HepG2 (cell line): ENCODE measurements around the gene PCBP2. TPM values are rescaled to one million over a fixed set of nuclear protein-coding genes. Genes with fewer than 3 reads are reported as not detected.
A peak's percentile ranks its signal among the peaks of the same experiment; 100 is the strongest.

Experiments
- ARNTL ChIP-seq: sonication (generic); formaldehyde crosslinking; IDR thresholded peaks from 2 replicates; pipeline ENCODE4 v1.4.0; 2020; ENCODE audit warnings: mild to moderate bottlenecking, missing genetic modification reagents
- ETS1 ChIP-seq: sonication (generic); formaldehyde crosslinking; IDR thresholded peaks from 2 replicates; pipeline ENCODE4 v1.4.0; 2020; ENCODE audit warnings: missing genetic modification reagents
- FUBP1 ChIP-seq: sonication (generic); formaldehyde crosslinking; IDR thresholded peaks from 2 replicates; pipeline ENCODE4 v1.5.1; 2020; ENCODE audit warnings: missing genetic modification reagents, mild to moderate bottlenecking, borderline replicate concordance
- GRHL1 ChIP-seq: sonication (generic); formaldehyde crosslinking; conservative IDR thresholded peaks from 2 replicates; pipeline ENCODE4 v1.8.0; 2022; ENCODE audit warnings: missing genetic modification reagents
- IRF2 ChIP-seq: IDR thresholded peaks from 2 replicates; pipeline ENCODE4 v1.6.1; 2018; ENCODE audit warnings: missing genetic modification reagents, missing compliant biosample characterization
- KAT7 ChIP-seq: IDR thresholded peaks from 2 replicates; pipeline ENCODE4 v1.6.1; 2018; ENCODE audit warnings: borderline replicate concordance, missing compliant biosample characterization
- ONECUT2 ChIP-seq: sonication (generic); formaldehyde crosslinking; IDR thresholded peaks from 2 replicates; pipeline ENCODE4 v1.4.0; 2020; ENCODE audit warnings: missing genetic modification reagents
- PCBP1 ChIP-seq: fragments of 200-400 bp; formaldehyde crosslinking; IDR thresholded peaks from 2 replicates; pipeline ENCODE4 v1.6.1; 2017; ENCODE audit warnings: mild to moderate bottlenecking, low read depth, low read length, borderline replicate concordance
- RFX1 ChIP-seq: fragments of 450-650 bp; IDR thresholded peaks from 2 replicates; pipeline ENCODE4 v1.6.1; 2017
- SRSF1 ChIP-seq: fragments of 200-400 bp; formaldehyde crosslinking; optimal IDR thresholded peaks from 2 replicates; pipeline ENCODE3; 2017; ENCODE audit warnings: mild to moderate bottlenecking, low read depth, low read length, moderate library complexity
- TCF7 ChIP-seq: sonication (generic); IDR thresholded peaks from 2 replicates; pipeline ENCODE4 v1.6.1; 2016; ENCODE audit warnings: antibody characterized with exemption, low read depth
- WIZ ChIP-seq: sonication (generic); formaldehyde crosslinking; IDR thresholded peaks from 2 replicates; pipeline ENCODE4 v1.5.1; 2020; ENCODE audit warnings: mild to moderate bottlenecking, missing genetic modification reagents
- YEATS2 ChIP-seq: sonication (generic); formaldehyde crosslinking; IDR thresholded peaks from 2 replicates; pipeline ENCODE4 v1.4.0; 2020; ENCODE audit warnings: missing genetic modification reagents, borderline replicate concordance
- ZBTB1 ChIP-seq: sonication (generic); formaldehyde crosslinking; IDR thresholded peaks from 2 replicates; pipeline ENCODE4 v1.4.0; 2020; ENCODE audit warnings: missing genetic modification reagents, borderline replicate concordance
- ZBTB39 ChIP-seq: sonication (generic); formaldehyde crosslinking; IDR thresholded peaks from 2 replicates; pipeline ENCODE4 v1.5.0; 2020; ENCODE audit warnings: missing genetic modification reagents
- ZFY ChIP-seq: sonication (generic); formaldehyde crosslinking; IDR thresholded peaks from 2 replicates; pipeline ENCODE4 v1.4.0; 2020; ENCODE audit warnings: missing genetic modification reagents
- ZMYM4 ChIP-seq: sonication (generic); formaldehyde crosslinking; IDR thresholded peaks from 2 replicates; pipeline ENCODE4 v1.8.1; 2023; ENCODE audit warnings: mild to moderate bottlenecking, missing genetic modification reagents
- ZNF160 ChIP-seq: sonication (generic); formaldehyde crosslinking; IDR thresholded peaks from 2 replicates; pipeline ENCODE4 v1.8.0; 2022; ENCODE audit warnings: mild to moderate bottlenecking, inconsistent platforms, missing genetic modification reagents
- ZNF549 ChIP-seq: sonication (generic); formaldehyde crosslinking; IDR thresholded peaks from 2 replicates; pipeline ENCODE4 v1.5.0; 2020; ENCODE audit warnings: missing genetic modification reagents
- ZNF589 ChIP-seq: sonication (generic); formaldehyde crosslinking; conservative IDR thresholded peaks from 2 replicates; pipeline ENCODE4 v1.8.0; 2022; ENCODE audit warnings: mild to moderate bottlenecking, moderate library complexity, missing genetic modification reagents
- ZNF704 ChIP-seq: sonication (generic); formaldehyde crosslinking; IDR thresholded peaks from 2 replicates; pipeline ENCODE4 v1.8.1; 2023; ENCODE audit warnings: mild to moderate bottlenecking, inconsistent platforms, moderate library complexity, missing genetic modification reagents, borderline replicate concordance
- ZNF740 ChIP-seq: sonication (generic); formaldehyde crosslinking; IDR thresholded peaks from 2 replicates; pipeline ENCODE4 v1.4.0; 2020; ENCODE audit warnings: missing genetic modification reagents
- polyA plus RNA-seq, 8 experiments: library from polyadenylated mRNA; depleted of rRNA in 3 of 8; stranded (reverse) in 7 of 8; unstranded in 1 of 8; fragments of >200 nt; fragmentation: Illumina TruSeq in 4 of 8; extraction: Trizol in 4 of 8; gene quantifications; 2 replicates each; pipeline versions ENCODE4 v1.2.1 to v1.2.3, GENCODE V29; 2011 to 2016; ENCODE audit warnings: low read depth in 4 of 8, missing spikeins in 1 of 8, mixed read lengths in 1 of 8; ENCODE audit not compliant: insufficient read depth in 1 of 8
- total RNA-seq, 5 experiments: library from RNA; depleted of rRNA; stranded (reverse); fragments of >200 nt; fragmentation: Illumina TruSeq; extraction: Trizol; gene quantifications; 2 replicates each; pipeline ENCODE4 v1.2.3, GENCODE V29; 2016; ENCODE audit warnings: low read depth in 1 of 5

PCBP2 gene
- total and polyA plus RNA-seq, 2 of the 13 experiments (the other 11 are each of a cell fraction or from before 2014, with no cell fraction given), result 154 to 345 TPM

- TF ChIP-seq PCBP1 (no peak), WIZ (CRISPR knock-in tag) (no peak), ZBTB1 (CRISPR knock-in tag) (no peak), RFX1 (no peak), YEATS2 (peak; percentile 22; the same call in 1 of the 2 replicates), KAT7 (CRISPR knock-in tag) (no peak), ONECUT2 (CRISPR knock-in tag) (no peak), ZNF704 (CRISPR knock-in tag) (no peak), ZFY (CRISPR knock-in tag) (no peak; the same call in 1 of the 2 replicates), ZMYM4 (CRISPR knock-in tag) (0 out of 2 replicates have a peak, but pooled peaks have one; percentile 17), ZNF589 (no peak), ZNF740 (CRISPR knock-in tag) (no peak), FUBP1 (no peak), ZNF160 (CRISPR knock-in tag) (no peak), IRF2 (CRISPR knock-in tag) (no peak), ETS1 (CRISPR knock-in tag) (no peak), SRSF1 (no peak), GRHL1 (CRISPR knock-in tag) (no peak), ARNTL (CRISPR knock-in tag) (no peak), ZBTB39 (no peak), TCF7 (no peak), ZNF549 (CRISPR knock-in tag) (no peak)
Measured at GRCh38 chr12:53441040-53441833, 10.7 kb upstream of the PCBP2 start, which contains the start of gene PRR13 (continued).
